Endodermal cell (in vitro differentiated cells): ENCODE measurements around the gene NUDT13. TPM values are rescaled to one million over a fixed set of nuclear protein-coding genes. Genes with fewer than 3 reads are reported as not detected.

Experiments used
- DNase-seq: peaks from one replicate; pipeline ENCODE4 v3.0.0-alpha.2; 2017
- H3K27ac ChIP-seq: 2 replicates; pipeline ENCODE4 v1.5.1; 2013; ENCODE audit warnings: mild to moderate bottlenecking, low read depth, low read length, moderate library complexity
- H3K27me3 ChIP-seq: 2 replicates; pipeline ENCODE4 v1.6.1; 2013; ENCODE audit warnings: mild to moderate bottlenecking, low read length, moderate library complexity; ENCODE audit not compliant: insufficient read depth, control insufficient read depth, poor library complexity, severe bottlenecking
- H3K36me3 ChIP-seq: 2 replicates; pipeline ENCODE4 v1.7.0; 2013; ENCODE audit warnings: mild to moderate bottlenecking, low read length, moderate library complexity; ENCODE audit not compliant: control insufficient read depth, insufficient read depth
- H3K4me1 ChIP-seq: one replicate; pipeline ENCODE4 v1.7.0; 2013; ENCODE audit warnings: low read length; ENCODE audit not compliant: control insufficient read depth, insufficient read depth
- H3K4me3 ChIP-seq: 2 replicates; pipeline ENCODE4 v1.5.1; 2013; ENCODE audit warnings: mild to moderate bottlenecking, low read length, moderate library complexity
- H3K9ac ChIP-seq: 2 replicates; pipeline ENCODE4 v1.6.1; 2013; ENCODE audit warnings: mild to moderate bottlenecking, low read length, moderate library complexity; ENCODE audit not compliant: poor library complexity, severe bottlenecking; ENCODE audit errors: extremely low read depth
- H3K9me3 ChIP-seq: 2 replicates; pipeline ENCODE4 v1.6.1; 2013; ENCODE audit warnings: mild to moderate bottlenecking, low read length, moderate library complexity; ENCODE audit not compliant: control insufficient read depth
- H3K27ac Mint-ChIP-seq: 2 replicates; pipeline ENCODE4 v1.8.0; 2020; ENCODE audit warnings: mixed read lengths
- H3K27me3 Mint-ChIP-seq: 2 replicates; pipeline ENCODE4 v1.8.0; 2021; ENCODE audit warnings: mild to moderate bottlenecking, mixed read lengths; ENCODE audit not compliant: insufficient read depth
- H3K36me3 Mint-ChIP-seq: 2 replicates; pipeline ENCODE4 v1.8.0; 2020; ENCODE audit warnings: low read depth, mixed read lengths
- H3K4me1 Mint-ChIP-seq: 2 replicates; pipeline ENCODE4 v1.8.0; 2020; ENCODE audit warnings: mixed read lengths
- H3K4me3 Mint-ChIP-seq: 2 replicates; pipeline ENCODE4 v1.8.0; 2020; ENCODE audit warnings: mild to moderate bottlenecking, moderate library complexity, mixed read lengths
- H3K9me3 Mint-ChIP-seq: 2 replicates; pipeline ENCODE4 v1.8.0; 2020; ENCODE audit warnings: mild to moderate bottlenecking, mixed read lengths
- WGBS, 2 experiments: methylation state at CpG; one replicate each; pipeline versions ENCODE4 v1.1.5 to v1.1.7; 2013; ENCODE audit warnings: missing lambda C conversion rate in 2 of 2, mixed read lengths in 1 of 2; ENCODE audit not compliant: insufficient coverage in 1 of 2, insufficient read length in 1 of 2; 5-methylcytosine and 5-hydroxymethylcytosine counted together
- total RNA-seq, 2 donors: library from RNA; stranded (reverse); fragmentation: NEBNext Ultra II Directional in 1 of 2; extraction: Animal tissue kit (Norgen Biotek cat#: 25700) in 1 of 2; gene quantifications; 2 replicates in 1 of 2; 3 replicates in 1 of 2; pipeline ENCODE4 v1.2.1, GENCODE V29; 2021
- TF ChIP-seq, protein P1 (sequence below): fragments of 200-600 bp; sonication (generic); conservative IDR thresholded peaks from 2 replicates; pipeline ENCODE4 v1.5.0; 2021; ENCODE audit warnings: antibody characterized with exemption, mild to moderate bottlenecking

Gene NUDT13
- total RNA-seq, 2 donors from 2014 or later, result 3.3 to 3.9 TPM

DNA sequence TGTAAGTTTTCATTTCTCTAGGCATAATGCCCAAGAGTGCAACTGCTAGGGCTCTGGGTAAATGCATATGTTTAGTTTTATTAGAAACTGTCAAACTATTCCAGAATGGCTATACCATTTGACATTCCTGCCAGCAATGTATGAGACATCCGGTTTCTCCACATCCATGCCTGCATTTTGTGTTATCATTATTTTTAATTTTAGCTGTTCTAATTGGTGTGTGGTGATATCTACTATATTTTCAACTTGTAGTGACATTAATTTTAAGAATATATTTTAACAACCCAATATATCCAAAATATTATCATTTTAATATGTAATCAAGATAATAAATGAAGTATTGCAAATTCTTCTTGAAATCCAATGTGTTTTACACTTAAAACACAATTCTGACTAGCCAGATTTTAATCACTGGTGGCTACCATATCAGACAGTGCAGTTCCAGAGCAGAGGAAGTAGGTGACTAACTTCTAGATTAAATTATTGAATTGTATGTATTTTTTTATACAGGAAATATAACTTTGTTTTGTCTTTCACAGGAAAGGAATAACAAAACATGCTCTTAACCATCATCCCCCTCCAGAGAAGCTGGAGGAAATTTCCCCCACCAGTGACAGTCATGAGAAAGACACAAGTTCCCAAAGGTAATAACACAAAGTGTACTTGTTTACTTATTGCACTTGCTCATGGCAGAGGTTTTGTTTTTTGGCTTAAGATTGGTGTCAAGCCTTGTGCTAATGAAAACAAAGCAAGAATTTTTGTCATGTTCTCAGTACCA is 64.1 kb downstream of the NUDT13 start:
- WGBS, 2 experiments, result 93% methylated on average over 1 of the region's 1 CpG; no CpG with 5 or more reads in 1 of the 2 experiments
- no peaks in the 10 kb centered on the region for H3K27me3 Mint-ChIP-seq

More for the DNA sequence above, 64.1 kb downstream of the NUDT13 start:
- peaks cover 17% of the 10 kb centered on the region for H3K36me3 Mint-ChIP-seq
- Histone ChIP-seq H3K27me3 (no peaks in the 10 kb centered on the region), H3K9me3 (no peaks in the 10 kb centered on the region), H3K9ac (no peak overlapping the region), H3K36me3 (no peaks in the 10 kb centered on the region), H3K4me1 (no peaks in the 10 kb centered on the region), H3K27ac (no peak overlapping the region), H3K4me3 (no peak overlapping the region)
- H3K4me3 Mint-ChIP-seq, result no peak overlapping the region
- TF ChIP-seq, protein P1, sequence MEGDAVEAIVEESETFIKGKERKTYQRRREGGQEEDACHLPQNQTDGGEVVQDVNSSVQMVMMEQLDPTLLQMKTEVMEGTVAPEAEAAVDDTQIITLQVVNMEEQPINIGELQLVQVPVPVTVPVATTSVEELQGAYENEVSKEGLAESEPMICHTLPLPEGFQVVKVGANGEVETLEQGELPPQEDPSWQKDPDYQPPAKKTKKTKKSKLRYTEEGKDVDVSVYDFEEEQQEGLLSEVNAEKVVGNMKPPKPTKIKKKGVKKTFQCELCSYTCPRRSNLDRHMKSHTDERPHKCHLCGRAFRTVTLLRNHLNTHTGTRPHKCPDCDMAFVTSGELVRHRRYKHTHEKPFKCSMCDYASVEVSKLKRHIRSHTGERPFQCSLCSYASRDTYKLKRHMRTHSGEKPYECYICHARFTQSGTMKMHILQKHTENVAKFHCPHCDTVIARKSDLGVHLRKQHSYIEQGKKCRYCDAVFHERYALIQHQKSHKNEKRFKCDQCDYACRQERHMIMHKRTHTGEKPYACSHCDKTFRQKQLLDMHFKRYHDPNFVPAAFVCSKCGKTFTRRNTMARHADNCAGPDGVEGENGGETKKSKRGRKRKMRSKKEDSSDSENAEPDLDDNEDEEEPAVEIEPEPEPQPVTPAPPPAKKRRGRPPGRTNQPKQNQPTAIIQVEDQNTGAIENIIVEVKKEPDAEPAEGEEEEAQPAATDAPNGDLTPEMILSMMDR, result no peak
- no peak overlapping the region for H3K27ac Mint-ChIP-seq
- no peaks in the 10 kb centered on the region for H3K9me3 Mint-ChIP-seq
- H3K4me1 Mint-ChIP-seq, result no peaks in the 10 kb centered on the region
- no peak for DNase-seq

Other genes starting within 250 kb of the NUDT13 start
- under 1 TPM in 1 of 2 donors, not detected in 1; 0.13 TPM for gene OIT3, start 216.7 kb upstream of the NUDT13 start, total RNA-seq
- under 1 TPM; 0.64 to 0.93 TPM for gene PLA2G12B, start 155.6 kb upstream of the NUDT13 start, total RNA-seq
- 10 to 100 TPM; 45.1 to 46.9 TPM for gene P4HA1, start 13.6 kb upstream of the NUDT13 start, total RNA-seq
- gene ECD, start 57.6 kb downstream of the NUDT13 start, total RNA-seq, result 10 to 100 TPM; 38.4 to 40.7 TPM
- 10 to 100 TPM; 29.1 to 29.2 TPM for gene FAM149B1, start 57.7 kb downstream of the NUDT13 start, total RNA-seq
- gene DNAJC9, start 136.8 kb downstream of the NUDT13 start, total RNA-seq, result 10 to 100 TPM; 33.3 to 37.1 TPM
- 100 to 1,000 TPM in 1 of 2 donors, 10 to 100 TPM in 1; 100.0 to 104 TPM for gene MRPS16, start 142.2 kb downstream of the NUDT13 start, total RNA-seq
- gene CFAP70, start 248.4 kb downstream of the NUDT13 start, total RNA-seq, result under 1 TPM; 0.58 to 0.77 TPM